NCI-H82 (cell line): ENCODE results near the gene RNF217.

Experiments
- DNase-seq: peaks from one replicate; lab custom pipeline; 2025; lab: John Stamatoyannopoulos, UW

RNF217 gene, protein sequence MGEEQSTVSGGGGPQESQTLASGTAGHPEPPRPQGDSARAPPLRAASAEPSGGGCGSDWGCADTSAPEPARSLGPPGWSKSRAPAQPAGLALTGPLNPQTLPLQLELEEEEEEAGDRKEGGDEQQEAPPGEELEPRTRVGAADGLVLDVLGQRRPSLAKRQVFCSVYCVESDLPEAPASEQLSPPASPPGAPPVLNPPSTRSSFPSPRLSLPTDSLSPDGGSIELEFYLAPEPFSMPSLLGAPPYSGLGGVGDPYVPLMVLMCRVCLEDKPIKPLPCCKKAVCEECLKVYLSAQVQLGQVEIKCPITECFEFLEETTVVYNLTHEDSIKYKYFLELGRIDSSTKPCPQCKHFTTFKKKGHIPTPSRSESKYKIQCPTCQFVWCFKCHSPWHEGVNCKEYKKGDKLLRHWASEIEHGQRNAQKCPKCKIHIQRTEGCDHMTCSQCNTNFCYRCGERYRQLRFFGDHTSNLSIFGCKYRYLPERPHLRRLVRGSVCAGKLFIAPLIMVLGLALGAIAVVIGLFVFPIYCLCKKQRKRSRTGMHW

GRCh38 chr6:124961777-124962638 lies at the start of gene RNF217:
TSS of gene RNF217 (plus strand) at chr6:124962437. CDS start at chr6:124962545, 108 bp downstream.
- DNase-seq, result peak; percentile 84

DNA sequence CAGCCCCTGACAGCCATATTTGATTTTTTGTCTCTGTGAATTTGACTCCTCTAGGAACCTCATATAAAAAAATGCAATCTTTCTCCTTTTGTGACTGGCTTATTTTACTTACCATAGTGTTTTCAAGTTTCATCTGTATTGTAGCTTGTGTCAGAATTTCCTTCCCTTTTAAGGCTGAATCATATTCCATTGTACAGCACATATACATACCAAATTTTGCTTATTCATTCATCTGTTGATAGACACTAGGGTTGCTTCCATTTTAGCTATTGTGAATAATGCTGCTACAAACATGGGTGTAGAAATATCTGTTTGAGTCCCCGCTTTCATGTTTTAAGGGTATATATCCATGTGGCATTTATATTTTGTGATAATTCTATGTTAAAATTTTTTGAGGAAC lies 49.2 kb upstream of the RNF217 start:
- no peak for DNase-seq

GRCh38 chr6:124917769-124918168 lies 44.5 kb upstream of the RNF217 start:
- DNase-seq, result no peak

- peak; percentile 14 for DNase-seq
These were observed 42.5 kb upstream of the RNF217 start for GRCh38 chr6:124919703-124920102.

- DNase-seq, result no peak
These were observed 37.9 kb upstream of the RNF217 start for GRCh38 chr6:124924333-124924759.

DNA sequence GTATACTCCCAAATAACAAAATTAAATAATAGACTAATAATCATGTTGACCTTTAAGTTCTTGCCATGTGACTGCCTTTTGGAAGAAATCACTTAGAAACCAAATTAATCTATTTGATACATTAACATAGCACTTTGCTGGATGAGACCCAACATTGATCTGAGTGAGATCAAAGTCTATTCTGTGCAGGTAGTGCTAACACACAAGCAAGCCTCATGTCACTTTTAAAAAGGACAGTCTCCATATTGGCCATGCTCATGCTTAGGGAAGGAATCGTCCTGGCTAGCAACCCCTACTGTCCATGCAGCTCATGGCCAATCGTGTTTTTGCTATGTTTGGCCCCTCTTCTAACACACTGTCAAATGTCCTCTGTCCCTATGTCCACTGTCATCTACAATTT lies 35.8 kb upstream of the RNF217 start:
- DNase-seq, result no peak

GRCh38 chr6:124927806-124928205 lies 34.4 kb upstream of the RNF217 start:
- no peak for DNase-seq

DNA sequence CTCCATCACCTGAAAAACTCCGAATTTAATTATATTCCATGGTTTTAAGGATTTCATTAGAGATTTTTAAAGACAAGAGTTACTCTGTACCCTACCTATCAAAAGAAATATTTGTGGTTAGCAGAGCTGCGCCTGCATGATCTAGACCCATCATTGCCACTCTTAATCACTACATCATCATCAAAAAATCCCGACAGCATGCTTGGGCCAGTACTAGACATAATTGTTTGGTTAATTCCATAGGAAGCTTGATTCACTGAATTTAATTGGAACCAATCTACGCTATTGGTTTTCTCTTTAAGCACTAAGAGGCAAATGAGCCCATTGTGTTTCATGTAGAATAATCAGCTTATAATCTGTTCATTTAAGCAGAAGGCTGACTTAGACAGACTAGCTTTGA lies 33.4 kb upstream of the RNF217 start:
- DNase-seq, result peak; percentile 50

DNA sequence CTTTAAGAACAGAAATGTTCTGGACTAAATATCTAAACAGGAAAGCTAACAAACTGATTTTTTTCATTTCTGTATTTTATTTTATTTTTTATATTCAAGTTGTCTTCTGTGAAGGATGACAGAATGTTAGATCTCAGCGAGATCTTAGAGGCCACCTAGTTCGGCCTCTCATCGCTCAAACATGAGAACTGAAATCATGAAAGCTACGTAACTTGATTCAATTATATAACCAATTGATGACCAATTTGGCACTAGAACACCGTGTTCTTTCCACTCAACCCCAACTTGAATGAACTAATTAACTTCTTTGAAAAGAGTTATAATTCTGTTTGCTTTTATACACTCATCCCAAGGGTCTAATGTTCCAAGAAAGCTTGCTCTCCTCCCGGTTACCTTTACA lies 24.6 kb upstream of the RNF217 start:
- DNase-seq, result no peak

GRCh38 chr6:124941259-124941658 lies 21.0 kb upstream of the RNF217 start:
- no peak for DNase-seq

- no peak for DNase-seq
These were observed 18.6 kb upstream of the RNF217 start for GRCh38 chr6:124943658-124944057.

GRCh38 chr6:124947971-124948451 lies 14.2 kb upstream of the RNF217 start:
- no peak for DNase-seq

DNA sequence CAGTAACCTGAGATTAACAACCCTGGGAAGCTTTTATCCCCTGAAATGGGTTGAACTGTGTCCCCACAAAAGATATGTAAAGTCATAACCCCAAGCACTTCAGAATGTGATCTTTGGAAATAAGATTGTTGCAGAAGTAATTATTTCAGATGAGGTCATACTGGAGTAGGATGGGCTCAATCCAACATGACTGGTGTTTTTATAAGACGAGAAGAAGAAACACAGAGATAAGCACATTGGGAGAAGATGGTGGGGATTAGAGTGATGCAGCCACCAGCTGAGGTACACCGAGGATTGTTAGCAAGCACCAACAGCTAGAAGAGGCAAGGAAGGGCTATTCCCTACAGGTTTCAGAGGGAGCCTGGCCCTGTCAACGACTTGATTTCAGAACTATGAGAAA lies 12.5 kb upstream of the RNF217 start:
- no peak for DNase-seq

GRCh38 chr6:124953808-124954207 lies 8.4 kb upstream of the RNF217 start:
- no peak for DNase-seq

- DNase-seq, result peak; percentile 93
These were observed 7.0 kb upstream of the RNF217 start for GRCh38 chr6:124955108-124955856.

GRCh38 chr6:124956018-124956417 lies 6.2 kb upstream of the RNF217 start:
- DNase-seq, result no peak

- DNase-seq, result no peak
These were observed 4.1 kb upstream of the RNF217 start for GRCh38 chr6:124958149-124958548.

DNA sequence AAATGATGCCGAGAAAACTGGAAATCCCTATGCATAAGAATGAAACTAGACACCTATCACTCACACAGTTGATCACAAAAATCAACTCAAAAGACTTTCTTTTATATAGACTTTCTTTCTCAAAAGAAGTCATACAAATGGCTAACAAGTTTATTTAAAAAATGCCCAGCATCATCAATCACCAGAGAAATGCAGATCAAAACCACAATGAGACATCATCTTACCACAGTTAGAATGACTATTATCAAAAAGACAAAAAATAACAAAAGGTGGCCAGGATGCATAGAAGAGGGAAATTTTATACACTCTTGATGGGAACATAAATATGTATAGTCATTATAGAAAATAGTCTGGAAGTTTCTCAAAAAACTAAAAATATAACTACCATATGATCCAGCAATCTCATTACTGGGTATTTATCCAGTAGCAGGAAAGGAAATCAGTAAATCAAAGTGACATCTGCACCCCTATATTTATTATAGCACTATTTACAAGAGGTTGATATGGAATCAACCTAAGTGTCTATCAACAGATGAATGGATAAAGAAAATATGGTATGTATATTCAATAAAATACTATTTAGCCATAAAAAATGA lies 3.4 kb upstream of the RNF217 start:
- no peak for DNase-seq

DNA sequence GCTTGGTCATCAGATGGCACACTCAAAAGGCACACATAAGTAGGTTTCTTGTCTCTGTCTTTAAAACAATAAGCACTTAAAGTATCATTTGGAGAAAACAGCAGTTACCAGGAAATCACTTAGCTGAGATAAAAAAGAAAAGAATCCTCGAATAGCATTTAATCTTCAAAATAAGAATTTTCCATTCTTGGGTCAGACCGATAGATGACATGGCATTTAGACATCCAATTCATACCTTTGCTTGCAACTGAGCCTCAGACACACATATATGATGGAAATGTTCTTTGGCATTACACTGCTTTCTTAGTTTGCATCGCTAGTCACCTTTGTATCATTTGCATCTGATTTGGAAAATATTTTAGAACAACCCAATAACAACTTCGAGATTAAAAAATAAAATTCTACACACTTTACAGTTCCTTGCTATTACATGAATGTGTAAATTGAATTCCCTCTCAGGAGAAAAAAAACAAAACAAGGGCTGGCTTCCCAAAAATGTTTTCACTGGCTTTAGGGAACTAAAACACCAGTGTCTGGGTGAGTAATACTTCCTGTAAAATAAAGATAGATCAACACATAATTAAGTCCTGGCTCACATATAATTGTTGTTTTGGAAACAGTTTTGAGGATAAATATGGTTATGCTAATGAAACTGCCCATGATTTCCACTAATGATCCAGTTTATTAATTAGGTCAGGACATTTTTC lies 1.3 kb upstream of the RNF217 start:
- DNase-seq, result no peak

DNA sequence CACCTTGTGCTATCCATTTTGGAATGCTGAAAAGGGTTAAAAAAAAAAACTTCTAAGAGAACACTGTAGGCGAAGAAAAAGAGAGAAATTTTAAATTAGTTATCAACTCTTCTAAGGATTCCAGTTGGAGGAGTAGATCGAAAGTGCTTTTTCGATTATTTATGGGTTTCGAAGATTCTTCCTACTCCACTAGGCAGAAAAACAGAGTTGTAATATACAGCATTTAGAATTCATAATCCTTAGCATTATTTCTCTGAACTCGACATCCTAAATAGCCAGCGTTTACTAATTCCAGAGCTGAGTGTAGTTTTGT lies 817 bp upstream of the RNF217 start:
- DNase-seq, result no peak
